Measurements from ENCODE around the gene SEPTIN1. TPM values are rescaled to one million over a fixed set of nuclear protein-coding genes. Genes with fewer than 3 reads are reported as not detected.

Gene SEPTIN1, protein sequence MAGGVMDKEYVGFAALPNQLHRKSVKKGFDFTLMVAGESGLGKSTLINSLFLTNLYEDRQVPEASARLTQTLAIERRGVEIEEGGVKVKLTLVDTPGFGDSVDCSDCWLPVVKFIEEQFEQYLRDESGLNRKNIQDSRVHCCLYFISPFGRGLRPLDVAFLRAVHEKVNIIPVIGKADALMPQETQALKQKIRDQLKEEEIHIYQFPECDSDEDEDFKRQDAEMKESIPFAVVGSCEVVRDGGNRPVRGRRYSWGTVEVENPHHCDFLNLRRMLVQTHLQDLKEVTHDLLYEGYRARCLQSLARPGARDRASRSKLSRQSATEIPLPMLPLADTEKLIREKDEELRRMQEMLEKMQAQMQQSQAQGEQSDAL
- total RNA-seq (2014; rRNA removed; shearing (Covaris generic)) = not detected in 2 replicates

DNA sequence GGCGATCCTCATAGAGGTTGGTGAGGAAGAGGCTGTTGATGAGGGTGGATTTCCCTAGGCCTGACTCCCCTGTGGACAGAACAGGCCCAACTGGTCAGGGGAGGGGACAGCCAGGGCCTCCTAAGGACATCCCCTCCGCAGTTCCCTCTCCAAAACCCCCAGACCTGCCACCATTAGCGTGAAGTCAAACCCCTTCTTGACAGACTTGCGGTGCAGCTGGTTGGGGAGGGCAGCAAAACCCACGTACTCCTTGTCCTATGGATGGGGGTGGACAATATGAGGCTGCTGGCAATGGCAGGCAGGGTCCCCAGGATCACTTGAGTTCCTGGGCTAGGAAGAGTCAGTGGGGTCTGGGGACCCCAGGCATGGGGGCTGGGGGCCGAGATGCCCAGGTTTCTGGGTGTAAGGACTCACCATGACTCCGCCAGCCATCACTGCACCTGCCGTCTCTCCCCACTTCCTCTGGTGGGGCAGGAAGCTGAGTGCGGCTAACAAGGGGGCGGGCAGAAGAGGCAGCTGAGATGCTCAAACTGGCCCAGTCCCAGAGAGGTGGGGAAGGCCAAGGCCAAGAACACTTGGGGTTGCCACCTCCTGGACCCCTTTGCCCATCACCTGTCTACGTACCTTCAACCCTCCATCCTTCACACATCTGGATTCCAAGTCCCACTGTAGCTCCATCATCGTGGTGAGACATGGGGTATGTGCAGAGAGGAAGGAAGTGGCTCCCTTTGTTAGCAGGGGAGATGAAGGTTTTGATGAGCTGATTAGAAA, at the start of gene SEPTIN1:
TSS of gene SEPTIN1 (minus strand) at position 451 of the 771 bp plus-strand sequence. CDS start at position 432, 19 bp downstream.
- Histone ChIP-seq H3K36me3 (0 out of 2 replicates have a peak, but pooled peaks cover 6% of the 10 kb centered on the region), H3K27ac (no peak within 1 kb of the TSS), H3K4me3 (no peak within 1 kb of the TSS), H3K4me1 (replicated peaks) (peaks cover 16% of the 10 kb centered on the region), H3K9me3 (replicated peaks) (no peaks in the 10 kb centered on the region), H3K27me3 (replicated peaks) (no peaks in the 10 kb centered on the region)
- no peak for DNase-seq (ENCODE audit: low read depth in 1 of 2, low spot score in 2 of 2)

DNA sequence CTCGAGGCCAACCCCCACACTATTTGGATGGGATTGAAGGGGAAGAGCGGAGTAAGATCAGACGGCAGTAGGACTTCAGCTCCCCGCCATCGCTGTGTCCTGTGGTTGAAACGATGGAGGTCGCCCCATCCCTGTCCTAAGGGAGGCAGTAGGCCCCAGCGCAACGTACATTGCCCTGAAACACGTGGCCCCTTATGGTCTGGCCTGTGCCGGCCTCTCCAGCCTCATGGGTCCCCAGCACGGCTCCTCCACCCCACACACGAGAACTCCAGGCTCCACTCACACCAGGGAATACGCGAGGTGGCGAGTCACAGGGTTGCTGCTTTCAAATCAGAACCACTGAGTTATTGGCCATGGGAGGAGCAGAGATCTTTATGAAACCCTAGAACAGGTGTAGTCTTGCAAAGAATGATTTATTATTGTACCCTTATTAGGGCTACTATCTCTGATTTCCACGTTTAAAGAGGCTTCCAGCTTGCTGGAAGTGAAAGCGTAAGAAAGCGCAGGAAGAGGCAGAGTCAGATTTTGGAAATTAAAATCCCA, 48.1 kb upstream of the SEPTIN1 start:
- Histone ChIP-seq H3K4me1 (replicated peaks) (peaks cover 16% of the 10 kb centered on the region), H3K9me3 (replicated peaks) (no peaks in the 10 kb centered on the region), H3K36me3 (peaks cover 28% of the 10 kb centered on the region), H3K27ac (no peak overlapping the region), H3K4me3 (peak overlapping the region; percentile 60), H3K27me3 (replicated peaks) (no peaks in the 10 kb centered on the region)
- no peak for DNase-seq (ENCODE audit: low read depth in 1 of 2, low spot score in 2 of 2)

DNA sequence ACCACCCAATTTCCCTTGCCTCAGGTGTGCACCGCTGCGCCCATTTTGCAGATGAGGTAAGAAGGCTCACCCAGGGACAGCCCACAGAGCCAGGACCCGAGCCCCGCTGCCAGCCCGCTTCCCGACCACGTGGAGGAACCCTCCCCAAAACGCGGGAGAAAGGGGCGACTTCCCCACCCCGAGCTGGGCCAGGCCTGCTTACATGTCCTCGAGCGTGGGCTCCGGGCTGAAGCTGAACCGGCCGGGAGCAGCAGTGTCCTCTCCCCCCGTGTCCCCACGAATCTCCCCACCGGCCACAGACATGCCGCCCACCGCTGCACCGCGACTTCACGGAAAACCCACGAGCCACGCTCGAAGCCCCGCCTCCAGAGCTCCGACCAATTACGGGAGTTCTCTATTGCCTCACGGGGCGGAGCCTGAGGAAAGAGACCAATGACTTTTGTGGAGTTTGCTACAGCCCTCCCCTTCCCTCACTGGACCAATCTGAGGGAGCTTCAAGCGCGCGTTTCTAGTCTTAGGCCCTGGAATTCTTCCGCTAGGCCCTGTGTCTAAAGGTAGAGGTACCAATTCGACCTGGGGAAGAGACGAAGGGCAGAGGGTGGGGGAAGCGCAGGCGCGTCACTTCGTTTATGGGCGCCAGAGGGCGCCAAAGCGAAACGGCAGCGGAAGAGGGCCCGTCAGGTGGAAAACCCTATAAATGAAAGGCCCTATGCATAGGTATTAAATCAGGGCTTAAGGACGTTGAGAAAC, 47.5 kb upstream of the SEPTIN1 start, which contains the start of gene DCTPP1:
TSS of gene DCTPP1 (minus strand) at position 353 of the 750 bp plus-strand sequence. CDS start at position 303, 50 bp downstream.
- Histone ChIP-seq H3K4me1 (replicated peaks) (peaks cover 16% of the 10 kb centered on the region), H3K4me3 (peak within 1 kb of the TSS; percentile 60), H3K9me3 (replicated peaks) (no peaks in the 10 kb centered on the region), H3K27me3 (replicated peaks) (no peaks in the 10 kb centered on the region), H3K36me3 (peaks cover 34% of the 10 kb centered on the region), H3K27ac (peak within 1 kb of the TSS; percentile 26; the same call in 1 of the 2 replicates)
- peak; percentile 96 to 97 for DNase-seq (ENCODE audit: low read depth in 1 of 2, low spot score in 2 of 2)

DNA sequence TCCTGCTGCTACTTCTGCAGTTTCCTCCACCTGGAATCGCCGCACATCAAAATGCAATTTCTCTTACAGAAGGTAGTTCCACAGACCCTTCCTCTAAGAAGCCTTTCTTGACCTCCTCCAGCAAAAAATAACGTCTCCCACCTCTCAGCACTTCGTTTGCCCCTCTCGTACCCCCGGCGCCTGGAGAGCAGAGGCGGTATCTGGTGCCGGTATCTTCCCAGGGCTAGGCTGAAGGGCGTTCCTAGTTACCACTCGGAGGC, 47.0 kb upstream of the SEPTIN1 start:
- DNase-seq (ENCODE audit: low read depth in 1 of 2, low spot score in 2 of 2) = no peak
- Histone ChIP-seq H3K4me3 (peak overlapping the region; percentile 60), H3K27ac (no peak overlapping the region), H3K9me3 (replicated peaks) (no peaks in the 10 kb centered on the region), H3K27me3 (replicated peaks) (no peaks in the 10 kb centered on the region), H3K36me3 (peaks cover 37% of the 10 kb centered on the region), H3K4me1 (replicated peaks) (peaks cover 16% of the 10 kb centered on the region)

DNA sequence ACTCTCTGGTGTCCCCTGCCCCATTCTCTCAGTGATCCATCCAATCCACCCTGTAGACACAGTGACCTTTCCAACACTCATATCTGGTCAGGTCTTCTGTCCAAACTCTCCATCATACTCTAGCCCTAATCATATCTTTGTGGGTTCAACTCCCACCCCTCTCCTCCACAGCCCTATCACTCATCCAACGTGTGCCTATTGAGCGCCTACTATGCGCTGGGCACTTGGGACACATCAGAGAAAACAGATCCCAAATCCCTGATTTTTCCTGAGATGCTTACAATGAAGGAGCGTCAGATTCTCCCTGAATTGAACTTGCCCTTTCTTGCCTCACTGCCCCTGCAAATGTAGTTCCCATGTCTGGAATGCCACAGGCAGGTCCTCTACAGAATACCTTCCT, 45.7 kb upstream of the SEPTIN1 start:
- H3K36me3 ChIP-seq = peaks cover 48% of the 10 kb centered on the region
- H3K9me3 ChIP-seq (replicated peaks) = no peaks in the 10 kb centered on the region
- peaks cover 16% of the 10 kb centered on the region for H3K4me1 ChIP-seq (replicated peaks)
- DNase-seq (ENCODE audit: low read depth in 1 of 2, low spot score in 2 of 2) = no peak
- no peak overlapping the region for H3K4me3 ChIP-seq
- H3K27ac ChIP-seq = no peak overlapping the region
- no peaks in the 10 kb centered on the region for H3K27me3 ChIP-seq (replicated peaks)

DNA sequence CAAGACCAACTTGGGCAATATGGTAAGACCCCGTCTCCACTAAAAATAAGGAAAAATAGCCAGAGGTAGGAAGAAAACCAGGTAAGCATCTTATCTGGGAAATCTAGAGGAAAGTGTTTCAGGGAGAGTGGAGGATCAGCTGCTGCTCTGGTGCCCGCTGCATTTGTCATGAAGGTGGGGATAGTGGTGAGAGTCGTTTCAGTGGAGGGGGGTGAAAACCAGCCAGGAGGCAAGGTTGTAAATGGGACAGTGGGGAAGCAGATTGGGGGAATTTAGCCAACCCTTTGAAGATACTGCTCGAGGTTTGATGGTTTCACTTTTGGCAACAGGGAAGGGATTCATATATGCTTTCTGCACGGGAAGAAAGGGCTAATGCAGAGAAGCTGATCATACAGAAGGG, 38.6 kb upstream of the SEPTIN1 start:
- H3K4me1 ChIP-seq (replicated peaks) = no peaks in the 10 kb centered on the region
- peaks cover 69% of the 10 kb centered on the region for H3K36me3 ChIP-seq
- DNase-seq (ENCODE audit: low read depth in 1 of 2, low spot score in 2 of 2) = no peak
- no peaks in the 10 kb centered on the region for H3K9me3 ChIP-seq (replicated peaks)
- H3K4me3 ChIP-seq = no peak overlapping the region
- no peaks in the 10 kb centered on the region for H3K27me3 ChIP-seq (replicated peaks)
- H3K27ac ChIP-seq = no peak overlapping the region

DNA sequence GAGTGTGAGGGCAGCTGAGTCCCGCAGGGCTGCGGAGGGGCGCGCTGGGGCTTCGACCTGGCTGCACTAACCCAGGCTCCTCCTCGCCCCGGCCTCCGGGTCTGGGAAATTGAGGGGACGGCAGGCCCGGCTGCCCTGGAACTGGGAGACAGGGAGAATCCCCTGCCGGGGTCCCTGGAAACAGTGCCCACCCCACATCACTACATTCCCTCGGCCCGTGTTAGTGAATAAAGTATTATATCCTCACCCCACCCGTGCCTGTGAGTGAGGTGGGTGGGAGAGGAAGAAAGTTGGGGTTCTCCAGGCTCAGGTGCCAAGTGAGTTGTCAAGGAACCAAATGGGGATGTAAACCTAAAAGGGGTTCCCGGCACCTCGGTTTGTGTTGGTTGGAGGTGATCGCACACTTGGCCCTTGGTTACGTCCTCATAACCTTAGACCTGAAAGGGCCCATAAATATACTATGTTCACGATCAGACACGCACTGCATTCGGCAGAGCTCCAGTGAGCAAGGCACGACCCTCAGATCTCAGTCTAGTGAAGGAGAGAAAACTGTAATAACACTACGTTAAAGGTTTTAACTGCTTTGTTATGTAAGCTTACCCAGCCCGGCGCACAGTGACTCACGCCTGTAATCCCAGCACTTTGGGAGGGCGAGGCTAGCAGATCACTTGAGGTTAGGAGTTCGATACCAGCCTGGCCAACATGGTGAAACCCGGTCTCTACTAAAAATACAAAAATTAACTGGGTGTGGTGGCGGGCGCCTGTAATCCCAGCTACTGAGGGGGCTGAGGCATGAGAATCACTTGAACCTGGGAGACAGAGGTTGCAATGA, 36.2 kb upstream of the SEPTIN1 start:
- Histone ChIP-seq H3K27ac (no peak overlapping the region), H3K27me3 (replicated peaks) (no peaks in the 10 kb centered on the region), H3K9me3 (replicated peaks) (no peaks in the 10 kb centered on the region), H3K4me3 (no peak overlapping the region), H3K4me1 (replicated peaks) (no peaks in the 10 kb centered on the region), H3K36me3 (peaks cover 63% of the 10 kb centered on the region)
- no peak for DNase-seq (ENCODE audit: low read depth in 1 of 2, low spot score in 2 of 2)

DNA sequence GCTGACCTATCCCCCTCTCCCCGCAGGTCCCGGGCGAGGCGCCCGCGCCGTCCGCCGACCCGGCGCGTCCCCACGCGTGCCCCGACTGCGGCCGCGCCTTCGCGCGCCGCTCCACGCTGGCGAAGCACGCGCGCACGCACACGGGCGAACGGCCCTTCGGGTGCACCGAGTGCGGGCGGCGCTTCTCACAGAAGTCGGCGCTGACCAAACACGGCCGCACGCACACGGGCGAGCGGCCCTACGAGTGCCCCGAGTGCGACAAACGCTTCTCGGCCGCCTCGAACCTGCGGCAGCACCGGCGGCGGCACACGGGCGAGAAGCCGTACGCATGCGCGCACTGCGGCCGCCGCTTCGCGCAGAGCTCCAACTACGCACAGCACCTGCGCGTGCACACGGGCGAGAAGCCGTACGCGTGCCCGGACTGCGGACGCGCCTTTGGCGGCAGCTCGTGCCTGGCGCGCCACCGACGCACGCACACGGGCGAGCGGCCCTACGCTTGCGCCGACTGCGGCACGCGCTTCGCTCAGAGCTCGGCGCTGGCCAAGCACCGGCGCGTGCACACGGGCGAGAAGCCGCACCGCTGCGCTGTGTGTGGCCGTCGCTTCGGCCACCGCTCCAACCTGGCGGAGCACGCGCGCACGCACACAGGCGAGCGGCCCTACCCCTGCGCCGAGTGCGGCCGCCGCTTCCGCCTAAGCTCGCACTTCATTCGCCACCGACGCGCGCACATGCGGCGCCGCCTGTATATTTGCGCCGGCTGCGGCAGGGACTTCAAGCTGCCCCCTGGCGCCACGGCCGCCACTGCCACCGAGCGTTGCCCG, 35.4 kb upstream of the SEPTIN1 start:
- no peak overlapping the region for H3K4me3 ChIP-seq
- peaks cover 65% of the 10 kb centered on the region for H3K36me3 ChIP-seq
- no peaks in the 10 kb centered on the region for H3K27me3 ChIP-seq (replicated peaks)
- no peaks in the 10 kb centered on the region for H3K4me1 ChIP-seq (replicated peaks)
- no peaks in the 10 kb centered on the region for H3K9me3 ChIP-seq (replicated peaks)
- DNase-seq (ENCODE audit: low read depth in 1 of 2, low spot score in 2 of 2) = no peak
- no peak overlapping the region for H3K27ac ChIP-seq

DNA sequence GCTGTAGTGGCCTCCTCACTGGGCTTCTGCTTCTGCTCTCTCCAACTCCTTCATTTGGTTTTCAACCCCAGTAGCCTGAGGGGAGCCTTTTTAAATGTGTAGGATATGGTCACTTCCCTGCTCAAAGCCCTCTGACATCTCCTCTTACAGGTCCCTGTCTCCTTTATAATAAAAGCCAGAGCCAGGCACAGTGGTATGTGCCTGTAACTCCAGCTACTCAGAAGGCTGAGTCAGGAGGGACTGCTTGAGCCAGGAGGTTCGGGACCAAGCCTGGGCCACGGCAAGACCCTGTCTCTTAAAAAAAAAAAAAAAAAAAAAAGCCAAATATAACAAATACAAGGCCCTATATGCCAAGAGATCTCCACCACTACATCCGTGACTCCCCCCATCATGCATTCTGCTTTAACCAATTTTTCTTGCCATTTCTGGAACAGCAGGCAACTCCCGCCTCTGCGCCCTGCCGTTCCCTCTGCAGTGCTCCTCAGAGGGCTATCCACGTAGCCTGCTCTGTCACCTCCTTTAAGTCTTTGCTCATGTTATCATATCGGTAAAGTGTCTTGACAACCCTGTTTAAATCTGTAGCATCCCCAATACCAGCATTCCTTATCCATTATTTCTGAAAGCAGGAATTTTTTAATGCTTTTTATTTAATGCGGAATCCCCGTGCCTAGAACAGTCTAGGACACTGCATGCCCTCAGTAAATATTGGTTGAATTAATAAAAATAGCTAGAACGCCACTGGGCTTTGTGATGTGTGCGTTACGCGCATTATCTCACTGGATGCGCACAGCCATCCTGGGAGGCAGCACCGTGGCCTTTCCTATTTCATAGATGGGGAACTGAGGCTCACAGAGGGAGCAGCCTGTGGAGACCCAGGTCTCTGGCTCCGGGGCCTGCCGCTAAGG, 34.5 kb upstream of the SEPTIN1 start:
- Histone ChIP-seq H3K27ac (no peak overlapping the region), H3K4me1 (replicated peaks) (no peaks in the 10 kb centered on the region), H3K36me3 (peaks cover 65% of the 10 kb centered on the region), H3K9me3 (replicated peaks) (no peaks in the 10 kb centered on the region), H3K4me3 (no peak overlapping the region), H3K27me3 (replicated peaks) (no peaks in the 10 kb centered on the region)
- no peak for DNase-seq (ENCODE audit: low read depth in 1 of 2, low spot score in 2 of 2)

DNA sequence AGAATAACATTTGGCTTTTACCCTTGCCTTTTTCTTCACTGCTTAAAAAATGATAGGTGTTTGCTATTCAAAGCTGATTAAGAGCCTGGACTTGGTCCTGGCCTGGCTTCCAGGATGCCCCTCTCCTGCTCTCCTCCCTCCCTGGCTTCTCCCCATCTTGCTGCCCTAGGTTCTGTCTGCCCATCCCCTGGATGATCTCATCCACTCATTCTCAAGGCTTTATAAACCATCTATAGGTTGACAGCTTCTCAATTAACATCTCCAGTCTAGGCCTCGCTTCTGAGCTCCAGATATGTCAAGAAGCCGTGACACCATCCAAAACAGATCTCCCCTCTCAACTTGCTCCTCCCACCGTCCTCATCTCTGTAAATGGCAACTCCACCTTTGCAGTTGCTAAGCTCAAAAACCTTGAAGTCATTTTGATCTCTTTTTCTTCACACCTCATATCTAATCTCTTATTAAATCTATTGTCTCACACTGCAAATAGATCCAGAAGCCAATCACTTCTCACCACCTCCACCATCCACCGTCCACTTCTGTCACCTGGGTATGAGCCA, 33.8 kb upstream of the SEPTIN1 start:
- H3K9me3 ChIP-seq (replicated peaks) = no peaks in the 10 kb centered on the region
- H3K36me3 ChIP-seq = peaks cover 68% of the 10 kb centered on the region

DNA sequence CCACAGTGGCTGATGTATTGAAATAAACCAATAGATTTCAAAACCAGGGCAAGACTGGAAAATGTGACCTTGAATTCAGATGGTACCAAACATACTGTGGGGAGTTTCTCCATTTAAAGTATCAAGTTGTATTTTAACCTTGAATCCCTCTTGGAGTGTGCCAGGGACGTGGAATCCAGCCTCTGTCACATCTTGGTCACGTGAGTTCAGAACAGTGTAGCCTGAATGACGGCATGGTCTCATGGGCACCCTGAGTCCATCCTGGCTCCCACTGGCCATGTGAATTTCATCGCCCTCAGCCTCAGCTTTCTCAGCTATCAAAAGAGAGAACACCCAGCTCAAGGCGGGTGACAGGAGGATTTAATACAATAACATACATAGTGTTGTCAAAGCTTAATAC, 31.8 kb upstream of the SEPTIN1 start:
- Histone ChIP-seq H3K27me3 (replicated peaks) (no peaks in the 10 kb centered on the region), H3K4me1 (replicated peaks) (peaks cover 2% of the 10 kb centered on the region), H3K9me3 (replicated peaks) (no peaks in the 10 kb centered on the region), H3K36me3 (peaks cover 71% of the 10 kb centered on the region), H3K27ac (no peak overlapping the region), H3K4me3 (no peak overlapping the region)
- no peak for DNase-seq (ENCODE audit: low read depth in 1 of 2, low spot score in 2 of 2)

More for the DNA sequence above, 33.8 kb upstream of the SEPTIN1 start:
- no peak overlapping the region for H3K4me3 ChIP-seq
- H3K4me1 ChIP-seq (replicated peaks) = no peaks in the 10 kb centered on the region
- H3K27me3 ChIP-seq (replicated peaks) = no peaks in the 10 kb centered on the region
- no peak overlapping the region for H3K27ac ChIP-seq
- DNase-seq (ENCODE audit: low read depth in 1 of 2, low spot score in 2 of 2) = no peak

Data from SJSA1 (cell line).